ENCODE measurements around the gene PCAT7.

PCAT7 gene

GRCh38 chr9:94603259-94604160 lies 48.6 kb downstream of the PCAT7 start:
- TF ChIP-seq, protein P1, sequence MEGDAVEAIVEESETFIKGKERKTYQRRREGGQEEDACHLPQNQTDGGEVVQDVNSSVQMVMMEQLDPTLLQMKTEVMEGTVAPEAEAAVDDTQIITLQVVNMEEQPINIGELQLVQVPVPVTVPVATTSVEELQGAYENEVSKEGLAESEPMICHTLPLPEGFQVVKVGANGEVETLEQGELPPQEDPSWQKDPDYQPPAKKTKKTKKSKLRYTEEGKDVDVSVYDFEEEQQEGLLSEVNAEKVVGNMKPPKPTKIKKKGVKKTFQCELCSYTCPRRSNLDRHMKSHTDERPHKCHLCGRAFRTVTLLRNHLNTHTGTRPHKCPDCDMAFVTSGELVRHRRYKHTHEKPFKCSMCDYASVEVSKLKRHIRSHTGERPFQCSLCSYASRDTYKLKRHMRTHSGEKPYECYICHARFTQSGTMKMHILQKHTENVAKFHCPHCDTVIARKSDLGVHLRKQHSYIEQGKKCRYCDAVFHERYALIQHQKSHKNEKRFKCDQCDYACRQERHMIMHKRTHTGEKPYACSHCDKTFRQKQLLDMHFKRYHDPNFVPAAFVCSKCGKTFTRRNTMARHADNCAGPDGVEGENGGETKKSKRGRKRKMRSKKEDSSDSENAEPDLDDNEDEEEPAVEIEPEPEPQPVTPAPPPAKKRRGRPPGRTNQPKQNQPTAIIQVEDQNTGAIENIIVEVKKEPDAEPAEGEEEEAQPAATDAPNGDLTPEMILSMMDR (IDR thresholded peaks at IDR 0.05; ENCODE audit: borderline replicate concordance, insufficient read depth, low read depth, low read length), result peak; percentile 86
- H3K4me3 ChIP-seq (ENCODE audit: low read depth, low read length), result no peak overlapping the region

DNA sequence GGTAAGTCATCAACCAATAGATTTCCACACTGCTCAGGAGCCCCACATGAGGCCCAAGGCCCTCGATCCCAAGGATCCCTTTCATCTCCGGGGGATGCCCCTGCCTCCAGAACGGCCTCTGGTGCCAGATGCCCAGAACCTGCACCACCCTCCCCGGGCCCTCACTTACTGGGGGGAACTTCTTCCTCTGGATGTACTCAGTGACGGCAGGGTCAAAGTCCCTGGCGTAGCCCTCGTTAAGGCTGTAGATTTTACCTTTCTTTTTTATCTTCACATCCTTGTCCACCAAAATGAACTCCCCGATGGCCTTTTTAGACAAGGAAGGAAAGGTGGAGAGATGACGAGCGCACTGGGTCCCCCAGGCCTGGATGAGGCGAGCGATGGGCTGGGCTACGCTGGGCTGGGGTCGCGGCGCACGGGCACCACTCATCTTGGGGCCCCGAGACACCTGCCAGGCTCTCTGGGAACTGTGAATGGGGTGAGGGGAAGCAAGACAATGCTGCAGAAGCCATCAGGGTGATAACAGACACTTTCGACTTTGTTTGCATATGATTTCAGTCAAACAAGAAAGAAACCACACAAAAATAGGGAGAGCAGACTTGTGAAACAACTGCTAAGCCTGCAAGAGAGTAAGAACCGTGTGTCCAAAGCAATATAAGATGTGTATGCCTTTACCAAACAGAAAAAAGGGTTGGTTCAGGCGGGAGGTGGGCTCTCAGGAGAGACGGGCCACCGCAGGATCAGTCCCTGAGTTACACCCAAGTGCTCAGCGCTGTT lies 52.0 kb downstream of the PCAT7 start:
- H3K4me3 ChIP-seq (ENCODE audit: low read depth, low read length), result no peak overlapping the region

DNA sequence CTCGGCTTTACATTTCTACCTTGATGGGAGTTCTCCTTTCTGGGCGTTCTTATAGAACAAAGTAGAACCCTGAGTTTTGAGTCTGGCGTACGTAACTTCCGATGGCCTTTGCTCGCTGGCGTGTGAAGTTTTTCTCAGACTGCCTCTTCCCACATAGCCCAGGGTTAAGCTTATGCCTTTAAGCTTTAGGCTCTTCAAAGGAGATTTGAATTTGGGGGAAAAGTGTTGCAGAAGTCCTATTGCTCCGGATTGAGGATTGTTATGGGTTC lies 52.5 kb downstream of the PCAT7 start:
- TF ChIP-seq, protein P1 (IDR thresholded peaks at IDR 0.05; ENCODE audit: borderline replicate concordance, insufficient read depth, low read depth, low read length), result no peak
- no peak overlapping the region for H3K4me3 ChIP-seq (ENCODE audit: low read depth, low read length)

More for the DNA sequence above, 52.0 kb downstream of the PCAT7 start:
- TF ChIP-seq, protein P1 (IDR thresholded peaks at IDR 0.05; ENCODE audit: borderline replicate concordance, insufficient read depth, low read depth, low read length), result no peak

DNA sequence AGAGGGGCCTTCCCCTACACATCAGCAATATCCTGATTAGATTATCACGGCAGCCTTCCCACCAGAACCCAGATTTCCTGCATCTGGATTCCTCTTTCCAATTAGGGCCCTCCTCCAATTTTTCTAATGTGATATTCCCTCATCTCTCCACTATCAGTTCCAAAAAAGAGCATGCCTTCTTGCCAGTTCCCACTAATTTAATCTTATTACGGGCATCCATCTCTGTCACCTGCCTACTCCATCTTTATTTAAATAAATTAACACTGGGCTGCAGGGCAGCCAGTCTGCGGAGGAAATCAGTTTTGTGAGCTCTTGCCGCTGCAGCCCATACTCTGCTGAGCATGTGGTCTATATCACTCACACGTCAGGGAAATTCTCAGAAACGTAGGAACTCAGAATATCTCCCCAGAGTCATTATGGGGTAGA lies 55.3 kb downstream of the PCAT7 start:
- TF ChIP-seq, protein P1 (IDR thresholded peaks at IDR 0.05; ENCODE audit: borderline replicate concordance, insufficient read depth, low read depth, low read length), result no peak

GRCh38 chr9:94611638-94612068 lies 56.8 kb downstream of the PCAT7 start:
- H3K4me3 ChIP-seq (ENCODE audit: low read depth, low read length), result no peak overlapping the region
- TF ChIP-seq, protein P1 (IDR thresholded peaks at IDR 0.05; ENCODE audit: borderline replicate concordance, insufficient read depth, low read depth, low read length), result no peak

More for the DNA sequence above, 55.3 kb downstream of the PCAT7 start:
- no peak overlapping the region for H3K4me3 ChIP-seq (ENCODE audit: low read depth, low read length)

GRCh38 chr9:94612071-94612470 lies 57.2 kb downstream of the PCAT7 start:
- no peak overlapping the region for H3K4me3 ChIP-seq (ENCODE audit: low read depth, low read length)
- TF ChIP-seq, protein P1 (IDR thresholded peaks at IDR 0.05; ENCODE audit: borderline replicate concordance, insufficient read depth, low read depth, low read length), result no peak
